Liver (tissue), 9 donors: Measurements from ENCODE around the gene TTC12. TPM values are rescaled to one million over a fixed set of nuclear protein-coding genes. Genes with fewer than 3 reads are reported as not detected.

Experiments
- DNase-seq: peaks from one replicate; pipeline ENCODE4 v3.0.0-alpha.2; 2017; ENCODE audit warnings: low spot score
- H3K27ac ChIP-seq, 2 donors: one replicate each; pipeline ENCODE4 v1.7.0; 2013; ENCODE audit warnings: inconsistent platforms in 2 of 2, low read length in 2 of 2, control low read depth in 1 of 2, low read depth in 1 of 2, mild to moderate bottlenecking in 1 of 2
- H3K27me3 ChIP-seq, 4 donors: one replicate each; pipeline versions ENCODE4 v1.6.1 to v1.7.0; 2013; ENCODE audit warnings: low read length in 3 of 4, inconsistent platforms in 1 of 4, mild to moderate bottlenecking in 1 of 4, moderate library complexity in 1 of 4; ENCODE audit not compliant: control insufficient read depth in 4 of 4, insufficient read depth in 4 of 4
- H3K36me3 ChIP-seq, 4 donors: one replicate each; pipeline versions ENCODE4 v1.6.1 to v1.7.0; 2013; ENCODE audit warnings: low read length in 3 of 4, mild to moderate bottlenecking in 3 of 4, low read depth in 1 of 4, moderate library complexity in 1 of 4; ENCODE audit not compliant: control insufficient read depth in 4 of 4, insufficient read depth in 3 of 4
- H3K4me1 ChIP-seq, 4 donors: one replicate each; pipeline versions ENCODE4 v1.6.1 to v1.7.0; 2013; ENCODE audit warnings: low read length in 3 of 4, mild to moderate bottlenecking in 3 of 4, moderate library complexity in 1 of 4; ENCODE audit not compliant: control insufficient read depth in 4 of 4, insufficient read depth in 4 of 4
- H3K4me3 ChIP-seq, 3 donors: one replicate each; pipeline versions ENCODE4 v1.6.1 to v1.7.0; 2013; ENCODE audit warnings: low read length in 3 of 3, control low read depth in 1 of 3, low read depth in 1 of 3, mild to moderate bottlenecking in 1 of 3
- H3K9ac ChIP-seq, 2 donors: one replicate each; pipeline ENCODE4 v1.7.0; 2013; ENCODE audit warnings: low read length in 2 of 2, mild to moderate bottlenecking in 2 of 2, moderate library complexity in 2 of 2, control low read depth in 1 of 2, low read depth in 1 of 2
- H3K9me3 ChIP-seq, 4 donors: one replicate each; pipeline versions ENCODE4 v1.6.1 to v1.7.0; 2013; ENCODE audit warnings: low read length in 3 of 4; ENCODE audit not compliant: control insufficient read depth in 4 of 4
- EGR1 ChIP-seq, 2 donors: IDR thresholded peaks; 2 replicates each; pipeline ENCODE4 v1.6.1; 2016 to 2018; ENCODE audit warnings: antibody characterized with exemption in 2 of 2, low read depth in 2 of 2
- FOXA1 ChIP-seq: IDR thresholded peaks from 2 replicates; pipeline ENCODE4 v1.6.1; 2016; ENCODE audit warnings: antibody characterized with exemption
- FOXA2 ChIP-seq: IDR thresholded peaks from 2 replicates; pipeline ENCODE4 v1.6.1; 2016; ENCODE audit warnings: antibody characterized with exemption
- GABPA ChIP-seq, 2 donors: IDR thresholded peaks in 1 of 2; conservative IDR thresholded peaks in 1 of 2; 2 replicates each; pipeline ENCODE4 v1.6.1; 2016; ENCODE audit warnings: antibody characterized with exemption in 2 of 2, mild to moderate bottlenecking in 1 of 2, moderate library complexity in 1 of 2
- HNF4A ChIP-seq, 2 donors: conservative IDR thresholded peaks; 2 replicates each; pipeline ENCODE4 v1.6.1; 2016; ENCODE audit warnings: antibody characterized with exemption in 2 of 2, mild to moderate bottlenecking in 2 of 2
- HNF4G ChIP-seq: IDR thresholded peaks from 2 replicates; pipeline ENCODE4 v1.6.1; 2016; ENCODE audit warnings: antibody characterized with exemption
- JUND ChIP-seq, 2 donors: IDR thresholded peaks; 2 replicates each; pipeline ENCODE4 v1.6.1; 2016; ENCODE audit warnings: antibody characterized with exemption in 2 of 2
- NR2F2 ChIP-seq: IDR thresholded peaks from 2 replicates; pipeline ENCODE4 v1.6.1; 2016; ENCODE audit warnings: antibody characterized with exemption
- RAD21 ChIP-seq, 2 donors: IDR thresholded peaks; 2 replicates each; pipeline ENCODE4 v1.6.1; 2016; ENCODE audit warnings: antibody characterized with exemption in 2 of 2, mild to moderate bottlenecking in 2 of 2
- RXRA ChIP-seq, 2 donors: IDR thresholded peaks; 2 replicates each; pipeline ENCODE4 v1.6.1; 2017 to 2018; ENCODE audit warnings: antibody characterized with exemption in 2 of 2, mild to moderate bottlenecking in 1 of 2
- SP1 ChIP-seq: IDR thresholded peaks from 2 replicates; pipeline ENCODE4 v1.6.1; 2018; ENCODE audit warnings: antibody characterized with exemption, mild to moderate bottlenecking
- TAF1 ChIP-seq: conservative IDR thresholded peaks from 2 replicates; pipeline ENCODE4 v1.6.1; 2016; ENCODE audit warnings: antibody characterized with exemption, mild to moderate bottlenecking
- YY1 ChIP-seq: IDR thresholded peaks from 2 replicates; pipeline ENCODE4 v1.6.1; 2016; ENCODE audit warnings: antibody characterized with exemption, mild to moderate bottlenecking
- WGBS: extraction: QIAGEN DNeasy Blood & Tissue Kit; methylation state at CpG from one replicate; pipeline ENCODE4 v1.1.7; 2013; 5-methylcytosine and 5-hydroxymethylcytosine counted together
- polyA plus RNA-seq, 2 donors: library from polyadenylated mRNA; stranded (reverse) in 1 of 2; unstranded in 1 of 2; fragments of 200-250 nt in 1 of 2; fragments of >200 nt in 1 of 2; fragmentation: Nextera tagmentation in 1 of 2; extraction: Ambion mirVana in 1 of 2; gene quantifications; one replicate each; pipeline versions ENCODE4 v1.2.1 to v1.2.3, GENCODE V29; 2013 to 2015
- total RNA-seq, 2 donors: library from RNA; depleted of rRNA; stranded (reverse); fragments of >200 nt; gene quantifications; one replicate each; pipeline ENCODE4 v1.2.3, GENCODE V29; 2014
- TF ChIP-seq, protein P1 (sequence below): IDR thresholded peaks from 2 replicates; pipeline ENCODE4 v1.6.1; 2016; ENCODE audit warnings: antibody characterized with exemption
- TF ChIP-seq, protein P2 (sequence below): IDR thresholded peaks from 2 replicates; pipeline ENCODE4 v1.6.1; 2016; ENCODE audit warnings: antibody characterized with exemption
- TF ChIP-seq, protein P3 (sequence below): IDR thresholded peaks from 2 replicates; pipeline ENCODE4 v1.6.1; 2016; ENCODE audit warnings: antibody characterized with exemption
- TF ChIP-seq, protein P4 (sequence below): IDR thresholded peaks from 2 replicates; pipeline ENCODE4 v1.6.1; 2016; ENCODE audit warnings: antibody characterized with exemption, mild to moderate bottlenecking
- donor health status: healthy.
- donor health status: healthy.
- donor health status: healthy.
- donor health status: healthy.
- donor health status: healthy.

TTC12 gene
- total and polyA plus RNA-seq, 4 donors: 2.8 to 9.0 (median 4.3) TPM

DNA sequence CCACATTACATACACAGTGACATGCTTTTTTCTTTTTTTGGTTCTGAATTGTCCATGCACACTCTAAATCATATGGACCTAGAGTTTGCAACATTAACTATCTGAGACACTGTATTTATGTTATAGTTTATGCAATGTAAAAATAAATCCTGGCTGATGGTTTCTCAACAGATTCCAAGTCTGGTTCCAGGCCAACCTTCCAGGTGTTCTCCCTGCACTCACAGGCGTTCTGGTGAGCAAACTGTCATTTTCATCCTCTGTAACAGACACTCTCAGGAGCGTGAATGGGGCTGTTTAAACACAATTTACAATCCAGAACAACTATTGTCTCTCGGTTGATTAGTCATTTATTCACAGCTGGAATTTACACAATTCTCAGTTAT, 36.7 kb downstream of the TTC12 start:
- 89% methylated on average over 3 of the region's 3 CpGs for WGBS

DNA sequence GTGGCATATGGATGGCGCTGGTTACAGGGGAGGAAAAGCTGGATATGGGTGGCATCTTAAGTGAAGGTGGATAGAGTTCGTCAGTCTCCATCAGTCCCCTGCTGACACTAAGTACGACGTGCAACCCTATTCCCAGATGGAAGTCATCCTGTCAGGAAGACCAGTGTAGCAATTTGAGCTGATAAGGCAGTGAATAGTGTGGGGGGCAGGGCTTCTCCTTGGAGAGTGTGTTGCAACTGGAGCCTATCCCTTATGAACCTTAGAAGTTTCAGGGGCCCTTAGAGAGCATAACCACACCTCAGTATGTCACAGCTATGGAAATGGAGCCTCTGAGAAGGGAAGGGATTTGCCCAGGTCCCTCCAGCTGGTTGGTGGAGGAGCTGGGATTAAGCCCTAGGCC, 37.1 kb downstream of the TTC12 start:
- Histone ChIP-seq H3K36me3 (peaks cover 6 to 21% (median 13%) of the 10 kb centered on the region in 4 donors), H3K9ac (no peak overlapping the region)
- no peak for DNase-seq

More for the DNA sequence above, 36.7 kb downstream of the TTC12 start:
- no peak for TF ChIP-seq HNF4G
- TF ChIP-seq HNF4A (conservative IDR thresholded peaks at IDR 0.05): no peak
- TF ChIP-seq GABPA (IDR thresholded peaks at IDR 0.05 in 1 of 2, conservative IDR thresholded peaks at IDR 0.05 in 1 of 2): no peak
- no peak for TF ChIP-seq TAF1
- TF ChIP-seq EGR1 (IDR thresholded peaks at IDR 0.05; ENCODE audit: low read depth in 2 of 2): no peak
- TF ChIP-seq, protein P1, sequence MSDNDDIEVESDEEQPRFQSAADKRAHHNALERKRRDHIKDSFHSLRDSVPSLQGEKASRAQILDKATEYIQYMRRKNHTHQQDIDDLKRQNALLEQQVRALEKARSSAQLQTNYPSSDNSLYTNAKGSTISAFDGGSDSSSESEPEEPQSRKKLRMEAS: no peak
- Histone ChIP-seq H3K9ac (no peak overlapping the region), H3K27ac (no peak overlapping the region), H3K27me3 (no peaks in the 10 kb centered on the region), H3K4me3 (no peak overlapping the region), H3K4me1 (no peaks in the 10 kb centered on the region), H3K9me3 (peaks cover 0 to 4% (median 1%) of the 10 kb centered on the region in 4 donors), H3K36me3 (peaks cover 3 to 21% (median 10%) of the 10 kb centered on the region in 4 donors)
- no peak for DNase-seq

More for the DNA sequence above, 37.1 kb downstream of the TTC12 start:
- WGBS: 89% methylated on average over 4 of the region's 4 CpGs
- TF ChIP-seq NR2F2 (no peak), FOXA1 (no peak), TAF1 (no peak), RAD21 (IDR thresholded peaks at IDR 0.05) (no peak), JUND (IDR thresholded peaks at IDR 0.05) (no peak), HNF4A (conservative IDR thresholded peaks at IDR 0.05) (no peak), FOXA2 (no peak), YY1 (no peak), GABPA (IDR thresholded peaks at IDR 0.05 in 1 of 2, conservative IDR thresholded peaks at IDR 0.05 in 1 of 2) (no peak), RXRA (IDR thresholded peaks at IDR 0.05) (no peak), HNF4G (no peak), SP1 (no peak), EGR1 (IDR thresholded peaks at IDR 0.05; ENCODE audit: low read depth in 2 of 2) (no peak)
- TF ChIP-seq, protein P2, sequence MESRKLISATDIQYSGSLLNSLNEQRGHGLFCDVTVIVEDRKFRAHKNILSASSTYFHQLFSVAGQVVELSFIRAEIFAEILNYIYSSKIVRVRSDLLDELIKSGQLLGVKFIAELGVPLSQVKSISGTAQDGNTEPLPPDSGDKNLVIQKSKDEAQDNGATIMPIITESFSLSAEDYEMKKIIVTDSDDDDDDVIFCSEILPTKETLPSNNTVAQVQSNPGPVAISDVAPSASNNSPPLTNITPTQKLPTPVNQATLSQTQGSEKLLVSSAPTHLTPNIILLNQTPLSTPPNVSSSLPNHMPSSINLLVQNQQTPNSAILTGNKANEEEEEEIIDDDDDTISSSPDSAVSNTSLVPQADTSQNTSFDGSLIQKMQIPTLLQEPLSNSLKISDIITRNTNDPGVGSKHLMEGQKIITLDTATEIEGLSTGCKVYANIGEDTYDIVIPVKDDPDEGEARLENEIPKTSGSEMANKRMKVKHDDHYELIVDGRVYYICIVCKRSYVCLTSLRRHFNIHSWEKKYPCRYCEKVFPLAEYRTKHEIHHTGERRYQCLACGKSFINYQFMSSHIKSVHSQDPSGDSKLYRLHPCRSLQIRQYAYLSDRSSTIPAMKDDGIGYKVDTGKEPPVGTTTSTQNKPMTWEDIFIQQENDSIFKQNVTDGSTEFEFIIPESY: no peak
- TF ChIP-seq, protein P3, sequence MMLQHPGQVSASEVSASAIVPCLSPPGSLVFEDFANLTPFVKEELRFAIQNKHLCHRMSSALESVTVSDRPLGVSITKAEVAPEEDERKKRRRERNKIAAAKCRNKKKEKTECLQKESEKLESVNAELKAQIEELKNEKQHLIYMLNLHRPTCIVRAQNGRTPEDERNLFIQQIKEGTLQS: no peak
- TF ChIP-seq, protein P1: no peak
- TF ChIP-seq, protein P4, sequence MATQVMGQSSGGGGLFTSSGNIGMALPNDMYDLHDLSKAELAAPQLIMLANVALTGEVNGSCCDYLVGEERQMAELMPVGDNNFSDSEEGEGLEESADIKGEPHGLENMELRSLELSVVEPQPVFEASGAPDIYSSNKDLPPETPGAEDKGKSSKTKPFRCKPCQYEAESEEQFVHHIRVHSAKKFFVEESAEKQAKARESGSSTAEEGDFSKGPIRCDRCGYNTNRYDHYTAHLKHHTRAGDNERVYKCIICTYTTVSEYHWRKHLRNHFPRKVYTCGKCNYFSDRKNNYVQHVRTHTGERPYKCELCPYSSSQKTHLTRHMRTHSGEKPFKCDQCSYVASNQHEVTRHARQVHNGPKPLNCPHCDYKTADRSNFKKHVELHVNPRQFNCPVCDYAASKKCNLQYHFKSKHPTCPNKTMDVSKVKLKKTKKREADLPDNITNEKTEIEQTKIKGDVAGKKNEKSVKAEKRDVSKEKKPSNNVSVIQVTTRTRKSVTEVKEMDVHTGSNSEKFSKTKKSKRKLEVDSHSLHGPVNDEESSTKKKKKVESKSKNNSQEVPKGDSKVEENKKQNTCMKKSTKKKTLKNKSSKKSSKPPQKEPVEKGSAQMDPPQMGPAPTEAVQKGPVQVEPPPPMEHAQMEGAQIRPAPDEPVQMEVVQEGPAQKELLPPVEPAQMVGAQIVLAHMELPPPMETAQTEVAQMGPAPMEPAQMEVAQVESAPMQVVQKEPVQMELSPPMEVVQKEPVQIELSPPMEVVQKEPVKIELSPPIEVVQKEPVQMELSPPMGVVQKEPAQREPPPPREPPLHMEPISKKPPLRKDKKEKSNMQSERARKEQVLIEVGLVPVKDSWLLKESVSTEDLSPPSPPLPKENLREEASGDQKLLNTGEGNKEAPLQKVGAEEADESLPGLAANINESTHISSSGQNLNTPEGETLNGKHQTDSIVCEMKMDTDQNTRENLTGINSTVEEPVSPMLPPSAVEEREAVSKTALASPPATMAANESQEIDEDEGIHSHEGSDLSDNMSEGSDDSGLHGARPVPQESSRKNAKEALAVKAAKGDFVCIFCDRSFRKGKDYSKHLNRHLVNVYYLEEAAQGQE: no peak
- Histone ChIP-seq H3K27me3 (no peaks in the 10 kb centered on the region), H3K9me3 (peaks cover 0 to 9% (median 3%) of the 10 kb centered on the region in 4 donors), H3K4me3 (no peak overlapping the region), H3K4me1 (no peaks in the 10 kb centered on the region), H3K27ac (no peak overlapping the region)
